Measurements from ENCODE around the gene NDUFAB1.
"Not testable (repeated sequence)": the region's sequence is repeated elsewhere in the genome, so short reads cannot be mapped to it uniquely, and the experiment has no call there.

Gene NDUFAB1

GRCh38 chr16:23595951-23596720 is at the start of gene NDUFAB1:
Gene NDUFAB1 (minus strand): TSS chr16:23596316. CDS start chr16:23596290, 26 bp downstream.
- no peak for FAIRE-seq
- peak; percentile 64 for DNase-seq (ENCODE audit: low spot score)

DNA sequence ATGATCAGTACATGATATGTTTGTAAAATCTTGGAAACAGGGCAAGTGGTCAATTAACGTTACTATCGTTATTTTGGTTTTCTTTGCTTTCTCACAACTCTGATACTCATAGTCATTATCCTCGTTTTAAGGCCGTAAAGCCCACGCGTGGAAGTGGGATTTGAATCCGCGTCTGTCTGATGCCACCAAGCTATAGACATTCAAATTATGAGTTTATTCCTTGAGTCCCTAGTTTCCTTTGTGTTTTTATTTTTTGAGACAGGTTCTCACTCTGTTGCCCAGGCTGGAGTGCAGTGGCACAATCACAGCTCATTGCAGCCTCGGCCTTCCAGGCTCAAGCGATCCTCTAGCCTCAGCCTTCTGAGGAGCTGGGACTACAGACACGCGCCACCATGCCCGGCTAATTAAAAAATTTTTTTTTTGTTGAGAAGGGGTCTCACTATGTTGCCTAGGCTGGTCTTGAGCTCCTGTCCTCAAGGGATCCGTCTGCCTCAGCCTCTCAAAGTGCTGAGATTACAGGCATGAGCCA is 46.2 kb upstream of the NDUFAB1 start:
- no peak for FAIRE-seq

GRCh38 chr16:23640931-23641765 is 45.0 kb upstream of the NDUFAB1 start, which contains the start of the genes DCTN5 and PALB2:
Gene DCTN5 (plus strand): TSS chr16:23641466. CDS start chr16:23641543, 77 bp downstream.
Gene PALB2 (minus strand): TSS chr16:23641310. CDS start chr16:23641157, 153 bp downstream.
- DNase-seq (ENCODE audit: low spot score), result peak; percentile 87
- peak; percentile 35 for FAIRE-seq

More for the DNA sequence above, 46.2 kb upstream of the NDUFAB1 start:
- no peak for DNase-seq (ENCODE audit: low spot score)

DNA sequence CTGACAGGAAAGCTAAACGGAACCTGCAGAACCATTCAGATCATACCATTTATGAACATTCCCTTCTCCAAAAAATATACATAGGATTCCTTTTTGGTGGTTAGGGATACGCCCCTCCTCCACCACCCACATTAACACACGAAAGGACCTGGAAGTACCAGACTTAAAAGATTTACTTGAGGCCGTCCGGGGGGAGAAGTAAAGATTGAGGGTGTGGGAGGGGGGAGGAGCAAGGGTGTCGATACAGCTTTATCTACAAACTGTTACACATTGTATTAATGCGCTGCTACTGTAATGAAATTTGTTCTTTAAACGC is 44.5 kb upstream of the NDUFAB1 start:
- DNase-seq (ENCODE audit: low spot score), result no peak
- FAIRE-seq, result no peak

DNA sequence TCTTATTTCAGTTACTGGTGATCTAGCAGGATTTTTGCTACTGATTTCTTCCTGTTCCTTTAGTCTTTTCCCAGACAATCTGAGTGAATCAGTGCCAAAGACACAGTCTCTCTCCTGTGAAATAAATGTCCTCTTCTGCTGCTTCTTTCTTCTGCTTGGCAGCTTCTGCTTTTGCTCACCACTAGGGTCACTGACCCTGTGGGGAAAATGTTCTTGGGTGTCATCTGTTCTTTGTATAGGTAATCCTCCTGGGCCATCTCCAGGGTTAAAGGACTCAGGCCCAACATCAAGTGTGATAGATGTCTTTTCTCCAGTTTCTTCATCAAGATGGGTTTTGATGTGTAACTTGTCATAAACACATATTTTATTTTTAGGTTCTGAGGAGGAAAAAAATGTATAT is 39.8 kb upstream of the NDUFAB1 start:
- FAIRE-seq, result no peak
- DNase-seq (ENCODE audit: low spot score), result no peak

GRCh38 chr16:23634461-23635036 is 38.4 kb upstream of the NDUFAB1 start:
- DNase-seq (ENCODE audit: low spot score) (no peak), FAIRE-seq (no peak)

- FAIRE-seq; DNase-seq (ENCODE audit: low spot score): not testable (repeated sequence)
Observed at GRCh38 chr16:23631874-23632273, 35.8 kb upstream of the NDUFAB1 start.

DNA sequence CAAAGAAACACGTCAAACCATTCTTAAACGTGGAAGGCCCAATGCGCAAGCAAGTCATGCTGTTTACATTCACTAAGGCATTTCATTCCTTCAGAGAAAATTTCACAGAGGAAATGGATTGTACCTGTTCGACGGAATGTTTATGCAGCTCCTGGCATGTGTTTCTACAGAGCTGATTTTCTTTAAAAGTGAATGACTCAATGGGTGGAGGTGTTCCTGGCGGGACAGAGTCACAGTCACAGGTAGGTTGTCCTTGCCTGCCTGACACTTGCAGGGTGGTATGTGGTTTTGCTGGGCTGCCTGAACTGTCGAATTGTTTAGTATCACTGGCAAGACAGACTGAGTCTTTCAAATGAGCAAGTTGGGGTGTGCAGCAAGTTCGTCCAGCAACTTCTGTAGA is 33.4 kb upstream of the NDUFAB1 start:
- DNase-seq (ENCODE audit: low spot score), result no peak
- FAIRE-seq, result no peak

- DNase-seq (ENCODE audit: low spot score) (no peak), FAIRE-seq (no peak)
Observed at GRCh38 chr16:23624092-23624491, 28.0 kb upstream of the NDUFAB1 start.

- no peak for FAIRE-seq
- no peak for DNase-seq (ENCODE audit: low spot score)
Observed at GRCh38 chr16:23615805-23616204, 19.7 kb upstream of the NDUFAB1 start.

- FAIRE-seq (no peak), DNase-seq (ENCODE audit: low spot score) (no peak)
Observed at GRCh38 chr16:23611936-23612335, 15.8 kb upstream of the NDUFAB1 start.

- DNase-seq (ENCODE audit: low spot score); FAIRE-seq: not testable (repeated sequence)
Observed at GRCh38 chr16:23610905-23611304, 14.8 kb upstream of the NDUFAB1 start.

DNA sequence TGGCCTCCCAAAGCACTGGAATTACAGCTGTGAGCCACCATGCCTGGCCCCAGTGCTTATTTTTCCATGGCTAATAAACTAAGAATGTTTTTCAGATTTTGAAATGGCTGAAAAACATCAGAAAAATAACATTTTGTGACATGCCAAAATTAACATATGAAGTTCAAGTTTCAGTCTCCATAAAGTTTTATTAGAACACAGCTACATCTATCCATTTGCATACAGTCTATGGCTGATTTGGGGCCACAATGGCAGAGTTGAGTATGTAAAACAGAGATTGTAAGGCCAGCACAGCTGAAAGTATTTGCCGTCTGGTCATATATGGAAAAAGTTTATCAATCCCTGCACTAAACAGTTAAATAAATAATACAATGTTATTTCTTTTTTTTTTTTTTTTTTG is 13.8 kb upstream of the NDUFAB1 start:
- FAIRE-seq, result no peak
- no peak for DNase-seq (ENCODE audit: low spot score)

DNA sequence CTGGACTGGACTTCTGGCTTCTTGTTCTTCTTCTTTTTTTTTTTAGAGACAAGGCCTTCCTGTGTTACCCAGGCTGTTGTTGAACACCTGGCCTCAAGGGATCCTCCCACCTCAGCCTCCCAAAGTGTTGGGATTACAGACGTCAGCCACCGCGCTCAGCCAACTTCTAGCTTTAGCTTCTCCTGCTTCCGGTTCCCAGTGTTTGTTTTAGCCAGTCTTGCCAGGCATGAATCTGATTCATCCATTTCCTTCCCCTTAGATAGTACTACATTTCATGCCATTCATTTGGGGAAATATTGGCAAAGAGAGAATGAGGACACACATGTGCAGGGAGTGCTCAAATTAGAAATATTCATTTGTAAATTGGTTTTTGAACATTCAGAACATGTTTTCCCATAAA is 12.1 kb upstream of the NDUFAB1 start:
- peak; percentile 56 for DNase-seq (ENCODE audit: low spot score)

DNA sequence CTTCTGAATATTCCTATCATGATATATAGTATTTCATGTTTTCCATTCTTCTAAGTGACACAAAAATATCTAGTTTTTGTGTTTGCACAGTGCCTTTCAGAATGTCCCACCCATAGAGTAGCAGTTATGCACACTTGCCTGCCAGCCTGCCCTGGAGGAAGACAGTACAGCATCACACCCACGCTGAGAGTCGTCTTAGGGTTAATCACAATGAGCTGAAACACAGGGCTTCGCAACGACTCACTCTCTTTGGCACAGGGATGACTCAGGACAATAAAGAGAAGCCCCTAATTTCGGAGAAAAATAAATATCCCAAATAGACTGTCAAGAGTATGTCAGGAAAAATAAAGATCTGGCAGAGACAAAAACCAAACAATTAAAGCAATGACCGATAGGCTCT is 11.6 kb upstream of the NDUFAB1 start:
- no peak for DNase-seq (ENCODE audit: low spot score)
- no peak for FAIRE-seq

More for the DNA sequence above, 12.1 kb upstream of the NDUFAB1 start:
- FAIRE-seq, result no peak

DNA sequence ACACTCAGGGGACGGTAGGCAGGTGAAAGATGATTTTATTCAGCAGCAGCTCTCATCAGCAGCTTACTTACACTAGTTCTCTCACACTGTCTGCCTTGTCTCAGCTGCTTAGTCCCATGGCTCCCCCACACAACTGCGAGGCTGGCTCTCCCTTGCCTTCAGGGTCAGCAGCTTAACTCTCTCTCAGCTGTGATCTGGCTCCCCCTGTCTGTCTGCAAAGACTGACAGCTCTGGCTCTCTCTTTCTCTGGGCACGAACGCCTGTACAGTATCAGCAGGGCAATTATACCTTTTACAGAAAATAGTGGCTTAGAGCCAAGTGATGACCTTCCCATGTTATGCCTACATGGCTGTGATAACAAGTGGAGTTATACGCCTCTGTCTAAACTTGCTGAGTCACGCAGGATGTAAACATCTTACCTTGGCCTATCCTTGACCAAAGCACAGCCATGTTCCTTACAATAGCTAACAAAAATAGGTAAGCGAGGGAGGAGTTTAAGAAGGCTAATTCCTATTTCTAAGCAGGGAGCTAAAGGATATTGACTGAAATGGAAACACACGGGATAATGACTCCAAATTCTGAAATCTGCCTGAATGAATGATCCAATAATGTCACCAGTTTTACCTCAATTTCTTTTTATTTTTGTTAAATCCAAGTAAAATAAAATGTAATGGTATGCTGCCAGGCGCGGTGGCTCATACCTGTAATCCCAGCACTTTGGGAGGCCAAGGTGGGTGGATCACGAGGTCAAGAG is 1.1 kb upstream of the NDUFAB1 start:
- FAIRE-seq (no peak), DNase-seq (ENCODE audit: low spot score) (peak; percentile 20)

- DNase-seq (ENCODE audit: low spot score) (no peak), FAIRE-seq (no peak)
Observed at GRCh38 chr16:23595246-23595950, 718 bp downstream of the NDUFAB1 start.

DNA sequence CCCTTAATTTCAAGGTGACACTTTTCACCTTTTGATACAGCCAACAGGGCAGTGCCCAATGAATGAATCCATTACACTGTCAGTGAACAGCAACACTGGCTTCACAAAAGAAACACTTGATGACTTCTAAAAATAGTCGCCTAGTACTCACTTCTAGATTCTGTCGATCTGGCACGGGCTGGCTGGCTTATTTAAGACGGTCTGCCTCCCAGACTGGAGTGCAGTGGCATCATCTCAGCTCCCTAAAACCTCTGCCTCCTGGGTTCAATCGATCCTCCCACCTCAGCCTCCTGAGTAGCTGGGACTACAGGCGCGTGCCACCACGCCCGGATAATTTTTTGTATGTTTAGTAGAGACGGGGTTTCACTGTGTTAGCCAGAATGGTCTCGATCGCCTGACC is 1.9 kb downstream of the NDUFAB1 start:
- no peak for FAIRE-seq

GRCh38 chr16:23590181-23590580 is 5.9 kb downstream of the NDUFAB1 start:
- no peak for FAIRE-seq
- no peak for DNase-seq (ENCODE audit: low spot score)

More for the DNA sequence above, 1.9 kb downstream of the NDUFAB1 start:
- DNase-seq (ENCODE audit: low spot score), result no peak

DNA sequence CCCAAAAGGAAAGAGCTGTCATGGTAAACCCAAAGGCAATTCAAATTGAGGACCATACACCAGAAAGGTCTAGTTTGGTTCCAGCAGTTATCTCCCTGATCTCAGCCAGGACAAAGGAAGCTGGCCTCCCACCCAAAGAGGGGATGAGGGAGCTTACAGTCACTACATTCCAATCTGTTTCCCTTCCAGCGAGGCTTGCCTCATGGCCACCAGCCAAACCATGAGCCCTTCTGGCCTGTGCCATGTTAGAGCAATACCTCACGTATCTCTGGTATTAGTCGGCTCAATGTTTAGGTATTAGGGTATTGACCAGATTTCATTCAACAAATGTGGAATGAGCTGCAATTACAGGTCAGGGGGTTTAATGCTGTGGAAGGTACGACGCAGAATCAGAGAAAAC is 8.4 kb downstream of the NDUFAB1 start:
- DNase-seq (ENCODE audit: low spot score) (no peak), FAIRE-seq (no peak)
